Stimulated activated CD4-positive, alpha-beta T cell treated with anti-CD3 and anti-CD28 coated beads, Interleukin-12 subunit alpha, Interleukin-12 subunit beta, amount 100 ng/mL, for 24 hours (primary cell): ENCODE results near the gene ADGRB3.
"Not testable (repeated sequence)": the region's sequence is repeated elsewhere in the genome, so short reads cannot be mapped to it uniquely, and the experiment has no call there.

Source experiments
- DNase-seq, 2 experiments: peaks; one replicate each; pipeline ENCODE4 v3.0.0-alpha.2; 2020; ENCODE audit warnings: low read depth in 2 of 2

ADGRB3 gene

DNA sequence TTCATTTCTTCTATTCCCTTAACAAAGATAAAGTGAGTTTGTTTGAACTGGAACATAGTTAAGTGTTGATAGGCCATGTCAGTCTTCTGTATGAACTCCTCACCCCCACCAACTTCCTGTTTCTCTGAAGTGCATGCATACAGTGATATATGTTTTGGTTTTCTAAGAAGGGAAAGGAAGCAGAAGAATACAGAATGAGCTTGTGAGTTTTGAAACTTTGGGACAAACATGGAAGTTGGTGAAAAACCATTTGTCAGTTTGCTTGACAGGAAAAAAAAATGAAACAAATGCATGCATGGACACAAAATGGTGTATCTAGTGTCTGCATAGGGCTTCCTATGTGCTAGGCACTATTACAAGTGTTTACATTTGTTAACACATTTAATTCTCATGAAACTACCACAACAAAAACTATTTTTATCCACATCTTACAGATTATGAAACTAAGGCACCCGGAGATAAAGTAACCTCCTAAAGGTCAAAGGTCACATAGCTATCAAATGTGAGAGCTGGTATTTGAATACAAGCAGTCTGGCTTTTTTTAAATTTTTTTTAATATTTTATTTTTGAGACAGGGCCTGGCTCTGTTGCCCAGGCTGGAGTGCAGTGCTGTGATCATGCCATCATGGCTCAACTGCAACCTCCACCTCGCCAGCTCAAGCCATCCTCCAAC is 105.9 kb downstream of the ADGRB3 start:
- no peak for DNase-seq

DNA sequence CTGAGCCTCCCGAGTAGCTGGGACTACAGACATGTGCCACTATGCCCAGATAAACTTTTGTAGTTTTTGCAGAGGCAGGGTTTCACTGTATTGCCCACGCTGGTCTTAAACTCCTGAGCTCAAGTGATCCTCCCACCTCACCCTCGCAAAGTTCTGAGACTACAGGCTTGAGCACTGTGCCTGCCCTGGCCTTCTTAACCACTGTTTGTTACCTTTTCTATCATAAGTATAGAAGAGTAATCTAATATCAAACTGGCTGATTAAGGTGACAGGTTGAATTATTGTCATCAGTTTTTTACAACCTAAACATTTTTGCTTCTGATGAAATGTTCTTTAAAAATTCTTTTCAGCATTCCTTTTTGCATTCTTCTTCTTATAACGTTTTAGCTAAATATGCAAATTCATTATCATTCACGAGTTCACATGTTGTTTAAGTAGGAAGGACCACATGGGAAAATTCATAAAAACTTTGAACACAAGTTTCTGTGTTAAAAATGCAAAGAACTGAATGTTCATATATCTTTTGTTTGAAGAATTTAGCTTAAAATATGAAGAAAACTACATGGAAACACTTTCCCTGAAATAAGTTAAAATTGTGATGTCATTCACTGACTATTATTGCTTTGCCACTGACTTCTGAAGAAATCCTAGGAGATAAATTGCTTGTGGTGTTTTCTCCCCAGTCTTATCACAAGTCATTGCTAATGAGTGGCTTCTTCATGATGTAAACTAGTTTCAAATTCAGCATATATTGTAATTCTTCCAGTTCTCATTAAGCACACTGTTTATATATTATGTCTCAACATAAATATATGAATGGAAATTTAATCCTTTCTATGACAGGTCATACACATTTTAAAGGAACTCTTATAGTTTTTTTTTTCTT is 106.7 kb downstream of the ADGRB3 start:
- DNase-seq = no peak

DNA sequence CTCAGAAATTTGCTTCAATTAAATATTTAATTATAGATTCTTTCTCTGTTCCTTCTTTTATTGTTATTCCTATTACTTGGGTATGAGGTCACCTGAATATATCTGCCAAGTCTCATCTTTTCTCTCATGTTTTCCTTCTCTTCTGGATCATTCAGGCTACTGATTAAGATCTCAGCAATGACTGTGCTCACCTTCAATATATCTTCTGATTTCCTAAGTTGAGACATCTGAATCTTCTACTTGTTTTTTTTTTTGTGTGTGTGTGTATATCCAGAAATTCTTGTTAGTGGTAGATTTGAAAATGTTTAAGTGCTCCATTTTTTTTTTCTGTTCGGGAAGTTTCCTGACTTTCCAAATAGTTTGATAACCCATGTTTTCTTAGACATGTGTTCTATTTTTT is 108.0 kb downstream of the ADGRB3 start:
- DNase-seq = no peak

DNA sequence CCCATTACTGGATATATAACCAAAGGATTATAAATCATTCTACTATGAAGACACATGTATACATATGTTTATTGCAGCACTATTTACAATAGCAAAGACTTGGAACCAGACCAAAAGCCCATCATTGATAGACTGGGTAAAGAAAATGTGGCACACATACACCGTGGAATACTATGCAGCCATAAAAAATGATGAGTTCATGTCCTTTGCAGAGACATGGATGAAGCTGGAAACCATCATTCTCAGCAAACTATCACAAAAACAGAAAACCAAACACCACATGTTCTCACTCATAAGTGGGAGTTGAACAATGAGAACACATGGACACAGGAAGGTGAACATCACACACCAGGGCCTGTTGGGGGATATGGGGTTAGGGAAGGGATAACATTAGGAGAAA is 109.3 kb downstream of the ADGRB3 start:
- not testable (repeated sequence) for DNase-seq

DNA sequence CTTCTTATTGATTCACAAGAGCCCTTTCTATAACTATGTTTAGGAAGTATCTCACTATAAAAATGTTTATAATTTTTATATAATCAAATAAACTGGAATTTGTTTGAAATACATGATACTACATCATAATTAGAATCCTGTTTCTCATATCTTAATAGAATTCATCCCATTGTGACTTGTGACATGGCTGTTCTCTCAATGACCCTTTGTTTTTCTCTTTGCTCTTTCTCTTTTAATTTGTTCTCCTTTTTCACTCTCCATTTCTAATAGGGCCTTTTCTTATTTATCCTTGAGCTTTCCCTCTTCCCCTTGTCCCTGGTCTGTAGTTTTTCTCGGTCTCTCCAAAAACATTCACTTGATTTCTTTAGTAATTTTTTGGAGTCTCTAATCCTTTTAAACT is 111.3 kb downstream of the ADGRB3 start:
- DNase-seq = no peak

DNA sequence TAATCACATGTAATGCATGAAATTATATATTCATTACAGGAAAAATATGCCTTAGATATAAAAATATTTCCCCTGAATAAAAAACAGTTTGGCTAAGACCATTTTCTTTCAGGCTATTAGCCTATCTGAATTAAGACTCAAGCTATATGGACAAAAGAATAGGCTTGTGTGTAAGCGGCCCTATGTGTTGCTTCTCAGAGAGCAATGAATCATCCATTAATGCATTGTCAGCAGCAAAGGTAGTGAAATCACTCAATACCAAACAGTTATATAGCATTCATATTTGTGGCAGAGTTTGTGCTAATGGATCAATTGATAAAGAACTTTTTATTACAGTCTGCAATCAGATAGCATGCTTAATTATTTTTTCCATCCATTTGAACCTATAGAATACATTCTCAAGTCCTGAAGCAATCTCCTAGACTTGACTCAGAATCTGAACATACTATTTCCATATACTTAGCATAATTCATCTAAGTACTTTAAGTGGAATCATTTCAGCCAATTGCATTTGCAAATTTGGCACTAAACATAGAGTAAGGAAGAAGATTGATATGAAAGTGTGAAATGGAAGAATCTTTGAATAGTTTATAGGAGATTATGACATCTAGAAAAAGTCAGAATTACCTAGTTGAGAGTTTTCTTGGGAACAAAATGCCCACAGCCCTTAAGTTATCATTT is 112.2 kb downstream of the ADGRB3 start:
- no peak for DNase-seq

DNA sequence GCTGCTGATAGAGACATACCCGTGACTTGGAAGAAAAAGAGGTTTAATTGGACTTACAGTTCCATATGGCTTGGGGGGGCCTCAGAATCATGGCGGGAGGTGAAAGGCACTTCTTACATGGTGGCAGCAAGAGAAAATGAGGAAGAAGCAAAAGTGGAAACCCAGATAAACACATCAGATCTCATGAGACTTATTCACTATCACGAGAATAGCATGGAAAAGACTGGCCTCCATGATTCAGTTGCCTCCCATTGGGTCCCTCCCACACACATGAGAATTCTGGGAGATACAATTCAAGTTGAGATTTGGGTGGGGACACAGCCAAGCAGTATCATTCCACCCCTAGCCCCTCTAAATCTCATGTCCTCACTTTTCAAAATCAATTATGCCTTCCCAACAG is 112.8 kb downstream of the ADGRB3 start:
- not testable (repeated sequence) for DNase-seq

DNA sequence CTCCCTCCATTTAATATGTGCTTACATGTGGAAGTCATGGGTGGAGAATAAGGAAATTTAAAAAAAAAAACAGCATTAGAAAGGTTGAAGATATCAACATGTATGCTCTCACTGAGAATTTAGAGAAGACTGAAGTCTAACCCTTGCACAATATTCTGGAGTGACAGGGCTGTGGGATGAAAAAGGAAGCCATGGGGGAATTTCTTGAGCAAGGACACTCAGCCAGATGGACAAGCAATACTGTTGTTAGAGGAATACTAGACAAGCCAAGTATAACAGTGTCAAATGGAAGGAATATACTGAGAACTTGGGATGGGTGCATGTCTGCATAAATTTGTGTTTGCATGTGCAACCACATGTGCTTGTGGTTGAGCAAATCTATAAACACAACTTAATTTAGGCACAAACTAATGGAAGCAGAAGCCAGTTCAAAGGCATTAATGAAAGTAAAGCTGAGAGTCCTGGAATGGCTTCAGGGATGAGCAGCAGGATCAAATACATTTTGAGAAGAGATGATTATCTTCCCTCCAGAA is 119.7 kb downstream of the ADGRB3 start:
- no peak for DNase-seq

DNA sequence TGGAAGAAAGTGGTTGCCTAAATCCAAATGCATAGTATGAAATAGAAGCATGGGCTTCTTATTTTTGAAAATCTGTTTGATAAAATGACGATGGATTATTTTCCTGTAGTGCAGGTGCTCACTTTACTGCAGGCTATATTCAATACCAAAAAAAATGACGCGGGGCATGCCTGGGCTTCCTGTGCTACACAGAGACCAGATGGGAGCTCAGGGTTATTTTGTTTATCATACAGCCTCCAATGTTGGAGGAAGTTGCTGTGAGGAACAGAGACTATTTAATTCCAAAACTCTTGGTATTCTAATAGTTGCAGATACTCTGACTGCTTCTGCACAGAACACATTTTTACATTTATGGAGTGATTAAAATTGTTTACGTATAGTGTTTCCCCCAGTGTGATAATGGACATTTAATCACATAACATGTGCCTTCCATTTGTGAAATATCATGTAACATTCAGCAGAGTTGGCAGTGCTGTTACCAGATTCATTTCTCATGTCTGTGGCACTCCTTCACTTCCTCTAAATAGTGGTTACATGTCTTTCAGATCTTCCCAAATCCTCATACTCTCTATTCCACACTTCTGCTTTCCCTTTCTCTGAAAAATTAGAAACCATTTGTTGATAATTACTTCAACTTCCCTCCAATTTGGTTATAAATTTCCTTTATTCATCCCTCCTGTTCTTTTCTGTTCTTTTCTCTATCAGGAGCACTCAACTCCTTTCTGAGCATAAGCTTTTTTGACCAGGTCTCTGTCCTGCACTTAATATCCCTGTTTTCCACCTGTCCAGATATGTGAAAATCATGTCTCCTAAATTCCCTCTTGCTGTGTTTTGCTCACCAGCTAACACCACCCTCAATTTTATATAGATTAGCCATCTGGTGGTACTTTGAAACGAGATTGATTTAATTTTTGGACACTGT is 121.6 kb downstream of the ADGRB3 start:
- no peak for DNase-seq

DNA sequence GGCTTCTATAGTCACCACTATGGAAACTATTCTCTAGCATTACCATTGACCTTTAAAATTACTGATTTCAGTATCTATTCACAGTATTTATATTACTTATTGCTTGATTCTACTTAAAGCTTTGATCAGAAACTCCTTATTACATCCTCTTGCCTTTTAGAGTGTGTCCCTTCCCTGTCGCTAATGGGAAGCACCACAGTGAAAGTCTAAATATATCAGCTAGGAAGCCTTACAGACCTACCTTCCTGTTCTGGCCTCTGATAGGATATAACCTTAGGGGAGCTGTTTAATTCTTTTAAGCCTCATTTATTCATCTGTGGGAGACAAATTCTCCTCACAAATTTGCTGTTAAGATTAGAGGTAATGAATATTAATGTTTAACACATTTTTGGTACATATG is 122.7 kb downstream of the ADGRB3 start:
- no peak for DNase-seq

DNA sequence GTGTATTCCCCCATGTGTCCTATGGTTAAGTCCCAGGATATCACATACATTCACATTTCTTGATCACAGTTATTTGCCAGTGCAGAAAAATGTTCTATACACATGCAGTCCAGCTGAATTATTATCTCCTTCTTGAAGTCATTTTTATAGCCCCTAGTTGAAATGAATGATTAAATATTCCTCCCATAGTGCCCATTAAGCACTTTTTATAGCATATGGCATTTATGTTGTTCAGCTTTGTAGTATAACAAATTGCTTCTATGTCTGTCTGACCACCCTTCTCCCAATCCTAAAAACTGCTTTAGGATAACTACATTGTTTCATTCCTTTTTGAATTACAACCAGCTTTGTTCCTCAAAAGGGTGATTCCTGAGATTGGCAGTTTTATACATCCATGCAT is 123.5 kb downstream of the ADGRB3 start:
- DNase-seq = no peak

DNA sequence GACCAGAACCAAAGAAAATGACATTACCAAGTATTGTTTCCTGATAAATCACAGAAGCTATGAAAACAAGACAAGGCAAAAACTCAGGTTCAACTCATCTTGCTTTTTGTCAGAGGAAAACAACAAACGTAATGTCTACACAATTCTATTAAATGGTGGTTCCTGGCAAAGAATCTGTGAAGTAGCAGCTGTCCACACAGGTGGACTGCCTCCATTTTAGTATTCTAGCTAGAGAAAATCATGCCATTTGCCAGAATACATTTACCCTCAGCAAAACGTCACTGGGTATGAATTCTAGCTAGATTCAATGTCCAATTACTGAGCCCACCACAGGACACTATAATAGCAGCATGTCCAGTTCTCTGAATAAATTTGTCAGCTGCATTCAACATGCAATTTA is 125.4 kb downstream of the ADGRB3 start:
- DNase-seq = no peak

DNA sequence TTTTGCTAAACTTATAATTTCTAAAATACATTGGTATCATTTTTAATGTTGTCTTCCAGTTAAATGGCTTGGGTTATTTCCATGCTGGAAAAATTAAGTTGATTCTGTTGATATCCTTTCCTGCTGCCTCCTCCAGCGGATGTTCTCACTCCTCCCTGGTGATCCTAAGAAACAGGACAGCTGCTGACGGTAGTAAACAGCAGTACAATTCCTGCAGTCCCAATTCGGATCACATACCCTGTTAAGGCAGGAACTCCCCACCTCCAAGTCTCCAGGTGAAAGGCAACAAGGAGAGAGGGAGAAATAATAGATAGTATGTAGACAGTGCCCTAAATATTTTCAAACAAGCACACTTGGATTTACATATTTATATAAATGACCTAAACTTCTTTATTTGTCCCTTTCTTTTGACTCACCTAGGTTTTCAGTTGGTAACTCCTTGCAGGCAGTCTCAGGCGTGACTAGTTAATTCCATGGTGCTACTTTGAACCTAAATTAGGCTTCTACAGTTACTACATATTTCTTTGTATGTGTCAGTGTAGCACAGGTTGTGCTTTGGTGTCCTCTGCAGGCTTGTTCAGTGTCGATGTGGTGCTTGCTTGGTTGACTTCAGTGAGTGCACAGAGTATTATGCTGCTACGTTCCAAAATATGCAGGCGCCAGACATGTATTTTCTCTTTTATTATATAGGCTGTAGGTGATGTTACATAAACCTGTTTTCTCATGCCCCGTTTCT is 126.0 kb downstream of the ADGRB3 start:
- no peak for DNase-seq

DNA sequence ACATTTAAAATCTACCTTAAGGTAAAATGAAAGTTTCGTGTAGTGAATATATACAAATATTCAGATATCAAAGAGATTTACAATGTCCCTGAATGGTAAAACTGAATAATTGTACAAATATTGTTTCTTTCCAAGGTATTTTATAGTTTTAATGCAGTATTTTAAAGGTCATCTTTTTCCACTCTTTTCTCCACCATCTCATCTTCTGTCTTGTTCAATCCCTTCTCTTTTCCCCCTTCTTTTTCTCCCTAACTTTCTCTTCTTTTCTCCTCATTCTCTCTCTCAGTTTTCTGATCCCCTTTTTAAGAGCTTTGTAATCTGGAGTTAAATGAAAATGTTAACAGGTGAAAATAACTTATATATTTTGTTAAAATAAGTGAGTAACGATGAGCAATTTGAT is 126.9 kb downstream of the ADGRB3 start:
- no peak for DNase-seq

DNA sequence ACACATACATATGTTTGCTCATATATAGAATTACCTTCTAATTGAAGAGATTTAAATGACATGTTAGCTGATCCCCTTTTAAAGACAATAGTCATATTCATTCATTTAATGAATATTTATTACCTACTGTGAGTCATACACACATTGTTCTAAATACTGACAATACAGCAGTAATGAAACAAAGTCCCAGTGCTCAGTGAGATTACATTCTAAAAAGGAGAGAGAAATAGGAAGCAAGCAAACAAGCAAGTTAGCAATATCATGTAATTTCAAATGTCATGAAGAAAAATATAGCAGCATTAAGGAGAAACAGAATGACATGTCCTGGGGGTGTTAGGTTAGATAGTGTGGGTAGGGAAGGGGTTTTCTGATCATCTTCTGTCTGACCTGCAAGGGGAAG is 136.3 kb downstream of the ADGRB3 start:
- DNase-seq = no peak

DNA sequence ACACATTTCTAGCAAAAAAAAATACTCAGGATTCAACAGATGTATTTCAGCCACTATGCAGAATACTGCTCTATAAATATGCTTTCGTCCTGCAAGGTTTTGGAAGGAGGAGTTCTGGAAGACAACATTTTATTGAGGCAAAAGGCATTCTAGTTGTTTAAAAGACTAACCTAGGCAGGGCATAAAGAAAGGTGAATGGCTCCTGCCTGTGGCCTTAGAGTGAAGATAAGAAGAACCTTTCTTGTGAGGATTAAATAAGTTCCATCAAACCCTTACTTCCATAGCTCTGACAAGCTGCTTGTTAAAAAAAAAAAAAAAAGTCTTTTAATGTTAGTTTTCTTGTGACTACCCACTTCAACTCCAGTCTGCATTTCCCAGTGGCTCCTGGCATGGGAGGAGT is 139.8 kb downstream of the ADGRB3 start:
- DNase-seq = no peak

DNA sequence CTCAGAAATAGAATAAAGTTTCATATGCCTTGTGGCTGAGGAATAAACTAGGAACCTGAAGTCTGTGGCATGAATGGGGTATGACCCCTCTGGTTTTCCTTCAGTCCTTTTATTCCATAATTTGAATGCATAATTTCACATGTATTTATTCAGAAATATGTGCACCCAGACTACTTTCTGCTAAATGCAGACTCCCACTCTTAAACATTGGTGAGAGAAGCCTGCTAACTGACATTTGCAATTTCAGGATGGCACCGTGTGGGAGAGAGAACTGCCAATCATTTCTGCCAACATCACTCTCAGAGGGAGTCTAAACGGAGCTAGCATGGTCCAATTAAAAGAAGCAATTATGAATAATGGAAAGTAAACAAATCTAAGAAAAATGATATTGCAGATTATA is 141.3 kb downstream of the ADGRB3 start:
- no peak for DNase-seq

DNA sequence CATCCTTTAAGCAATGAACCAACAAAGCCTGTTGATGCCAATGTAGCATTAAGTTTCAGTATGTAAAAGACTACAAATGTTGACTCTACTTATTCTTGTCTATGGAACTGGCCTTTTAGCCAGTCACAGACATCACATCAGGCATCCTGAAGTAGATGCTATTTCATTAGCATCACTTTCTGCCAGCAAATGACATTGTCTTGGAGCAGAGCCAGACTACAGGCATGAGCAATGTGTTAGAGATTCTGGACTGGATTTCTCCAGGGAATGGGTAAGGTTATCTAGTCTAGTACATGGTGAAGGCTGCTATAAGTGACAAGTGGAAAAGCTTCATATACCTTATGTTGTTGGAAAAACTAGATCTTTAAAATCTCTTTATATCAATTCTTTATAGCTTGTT is 142.9 kb downstream of the ADGRB3 start:
- DNase-seq = no peak

DNA sequence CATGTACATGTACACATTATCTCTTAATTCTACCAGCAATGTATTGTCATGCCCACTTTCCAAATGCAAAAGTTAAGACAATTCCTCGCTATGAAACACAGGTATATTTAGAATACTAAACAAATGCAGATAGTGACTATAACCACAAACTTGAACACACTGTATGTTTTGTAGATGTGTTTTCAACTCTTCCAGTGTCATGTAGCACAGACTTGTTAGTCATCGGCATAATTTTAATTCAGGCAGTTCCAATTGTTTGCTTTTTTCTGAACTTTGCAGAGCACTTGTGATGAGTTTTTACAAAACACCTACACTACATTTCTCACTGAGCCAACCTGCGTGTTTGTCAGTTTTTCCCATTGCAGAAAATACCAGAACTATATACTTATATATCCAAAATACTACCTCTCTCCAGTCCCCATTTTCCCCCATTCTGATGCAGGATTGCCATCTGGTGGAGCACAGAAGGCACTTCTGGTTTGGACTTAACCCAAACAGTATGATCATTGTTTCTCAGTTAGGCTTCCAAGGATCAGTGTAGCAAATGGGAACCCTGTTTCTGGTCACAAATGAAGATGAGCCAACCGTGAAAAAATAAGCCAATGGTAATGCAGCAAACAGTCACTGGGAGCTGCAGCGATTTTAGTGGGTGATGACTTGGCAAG is 143.4 kb downstream of the ADGRB3 start:
- no peak for DNase-seq

DNA sequence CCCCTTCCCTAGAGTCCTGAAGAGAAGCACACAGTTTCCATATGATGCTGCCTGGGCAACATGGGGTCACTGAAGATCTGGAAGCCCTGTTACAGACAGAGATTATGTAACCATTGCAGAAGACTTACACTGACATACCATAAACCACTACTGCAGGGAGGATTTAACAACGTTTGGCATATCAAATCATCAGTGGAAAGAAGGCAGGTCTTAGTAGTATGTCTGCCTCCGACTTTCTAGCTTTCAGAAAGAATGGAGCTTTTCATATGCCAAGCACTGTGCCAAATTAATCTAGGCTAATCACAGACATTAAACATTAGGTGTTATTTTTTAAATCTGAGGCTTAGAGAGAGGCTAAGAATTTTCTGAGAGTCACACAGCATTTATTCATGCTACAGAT is 144.3 kb downstream of the ADGRB3 start:
- DNase-seq = no peak
